NCI-H1436 treated with DMSO at 0.1 percent for 48 hours (cell line): Measurements from ENCODE around the gene CYBC1.

Experiments used
- DNase-seq: peaks from one replicate; lab custom pipeline; 2025; lab: John Stamatoyannopoulos, UW

Gene CYBC1

DNA sequence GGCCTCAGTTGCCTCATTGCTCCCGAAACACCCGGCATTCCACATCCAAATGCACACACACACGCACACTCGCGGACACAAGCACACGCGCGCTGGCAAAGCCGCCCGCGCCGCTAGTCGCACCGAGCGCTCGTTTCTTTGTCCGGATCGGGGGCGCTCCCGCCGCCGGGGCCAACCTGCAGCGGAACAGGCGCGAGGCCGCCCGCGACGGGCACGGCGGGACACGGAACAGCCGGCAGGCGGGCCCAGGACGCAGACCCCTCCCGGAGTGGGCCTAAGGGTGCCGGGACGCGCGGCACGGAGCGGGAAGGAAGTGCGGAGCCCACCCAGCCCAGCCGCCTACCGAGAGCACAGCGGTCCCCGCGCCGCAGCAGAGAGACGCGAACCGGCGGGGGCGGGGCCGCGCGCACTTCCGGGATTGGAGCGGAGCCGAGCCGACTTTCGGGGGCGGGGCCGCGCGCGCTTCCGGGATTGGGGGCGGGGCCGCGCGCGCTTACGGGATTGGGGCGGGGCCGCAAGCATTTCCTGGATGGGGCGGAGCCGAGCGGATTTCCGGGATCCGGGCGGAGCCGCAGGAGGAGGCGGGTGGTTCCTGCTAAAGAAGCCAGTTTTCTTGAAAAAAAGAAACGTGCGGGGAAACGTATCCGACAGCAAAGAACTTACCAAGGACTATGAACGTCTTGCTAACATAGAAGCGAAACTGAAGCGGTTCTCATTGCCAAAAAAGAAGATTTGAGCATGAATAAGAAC is at the start of gene CYBC1:
Gene CYBC1 (minus strand): TSS at position 396 of the 750 bp plus-strand sequence. CDS start 1,498 bp downstream, outside the sequence.
- DNase-seq = peak; percentile 65

DNA sequence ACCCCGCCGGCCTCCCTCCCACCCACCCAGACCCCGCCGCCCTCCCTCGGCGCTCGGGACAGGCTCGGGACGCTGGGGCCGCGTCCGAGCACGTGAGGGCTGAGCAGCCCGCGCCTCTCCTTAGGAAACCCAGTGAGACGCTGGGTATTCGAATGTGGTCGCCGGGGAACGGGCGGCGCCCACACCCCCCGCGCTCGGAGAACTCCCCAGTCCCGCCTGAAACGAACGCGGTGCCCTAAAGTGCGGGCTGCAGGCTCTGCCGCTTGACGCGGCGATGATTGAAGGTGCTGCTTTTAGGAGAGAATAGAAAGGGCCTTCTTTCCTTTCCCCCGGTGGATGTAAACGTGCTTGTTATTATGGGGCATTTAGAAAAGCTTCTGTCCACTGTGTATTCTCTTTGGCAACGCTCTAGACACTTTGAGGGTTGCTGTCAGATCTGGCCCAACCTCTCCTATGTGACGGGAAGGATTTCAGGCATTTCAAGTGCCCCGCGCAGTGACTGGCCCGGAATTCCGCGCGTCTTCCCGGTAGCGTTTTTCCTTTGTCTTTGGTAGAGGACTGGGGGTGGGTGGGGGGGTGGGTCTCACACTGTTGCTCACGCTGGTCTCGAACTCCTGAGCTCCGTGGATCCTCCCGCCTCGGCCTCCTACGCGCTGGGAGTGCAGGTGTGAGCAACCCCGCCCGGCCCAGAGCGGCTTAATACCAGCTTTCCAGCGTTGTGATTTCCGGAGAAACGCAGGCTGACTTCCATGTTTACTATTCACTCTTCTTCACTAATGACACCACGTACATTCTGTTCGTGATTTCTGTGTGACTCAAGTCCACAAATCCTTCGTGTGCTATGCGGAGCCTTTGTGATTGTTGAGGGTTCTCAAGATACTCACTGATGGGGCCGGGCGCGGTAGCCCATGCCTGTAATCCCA is 47.2 kb upstream of the CYBC1 start:
- no peak for DNase-seq

DNA sequence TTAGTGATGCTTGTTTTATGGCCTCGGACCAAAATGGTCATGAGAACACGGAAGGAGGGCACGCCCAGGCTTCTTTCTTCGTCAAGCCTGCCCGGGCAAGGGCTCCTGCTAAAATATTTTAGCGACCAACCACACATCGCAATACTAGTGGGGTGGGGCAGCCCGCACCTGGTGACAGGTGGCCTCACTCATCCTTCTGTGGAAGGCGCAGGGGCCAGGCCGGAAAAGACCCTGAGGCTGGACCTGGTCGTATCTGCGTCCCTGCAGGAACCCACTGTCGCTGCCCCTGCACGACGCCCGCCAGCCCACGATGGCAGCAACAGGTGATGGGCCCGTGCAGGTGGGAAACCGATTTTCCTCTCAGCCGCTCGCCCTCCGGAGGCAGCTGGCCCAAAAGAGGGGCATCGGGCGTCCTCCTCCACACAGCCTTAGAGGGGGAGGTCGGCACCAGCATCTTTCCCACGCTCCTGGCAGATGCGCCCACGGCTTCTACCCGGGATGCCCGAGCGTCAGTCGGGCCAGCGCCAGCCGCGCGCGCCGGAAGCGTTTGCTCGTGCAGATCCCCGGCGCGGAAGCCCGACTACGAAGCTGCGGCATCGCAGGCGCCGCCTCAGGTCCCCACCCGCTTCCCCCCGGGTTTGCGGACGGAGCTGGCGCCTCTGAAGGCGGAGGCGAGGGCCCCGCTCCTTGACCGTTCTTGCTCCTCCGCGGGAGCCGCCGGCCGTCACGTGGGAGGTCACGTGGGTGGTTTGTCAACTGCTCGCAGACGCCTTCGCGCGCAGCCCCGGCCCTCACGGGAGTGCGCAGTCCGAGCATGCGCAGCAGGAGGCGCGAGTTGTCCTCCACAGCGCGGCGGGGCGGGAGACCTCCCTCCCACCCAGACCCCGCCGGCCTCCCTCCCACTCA is 46.2 kb upstream of the CYBC1 start:
- DNase-seq = peak; percentile 76

DNA sequence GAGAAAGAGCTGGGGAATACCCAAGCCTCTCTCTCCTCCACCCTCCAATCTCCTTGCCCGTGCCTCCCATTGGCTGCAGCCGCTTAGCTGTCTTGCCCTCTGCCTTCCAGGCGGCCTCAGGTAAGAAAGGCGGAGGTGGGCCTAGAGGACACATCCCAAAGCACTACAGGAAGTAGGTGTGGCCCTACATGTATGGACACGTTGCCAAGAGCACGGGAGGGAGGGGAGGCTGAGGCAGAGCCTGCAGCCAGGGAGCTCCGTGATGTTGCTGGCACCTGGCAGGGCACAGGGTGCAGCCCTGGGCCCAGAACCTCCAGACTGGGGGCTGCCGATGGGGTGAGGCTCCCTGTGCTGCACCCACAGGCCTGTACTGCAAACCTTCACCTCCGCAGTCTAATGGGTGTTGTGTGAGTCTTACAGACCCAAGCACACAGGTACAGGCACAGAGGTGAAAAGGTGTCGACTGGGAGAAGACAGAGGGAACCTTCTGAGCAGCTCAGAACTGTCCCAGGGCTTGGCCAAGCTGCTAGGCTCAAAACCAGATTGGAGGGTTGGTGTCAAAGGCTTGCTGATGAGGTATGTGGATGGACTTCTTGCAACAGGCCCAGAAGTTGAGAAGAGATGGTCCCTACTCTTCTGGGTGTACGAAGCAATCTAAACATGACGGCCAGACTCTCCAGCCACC is 45.4 kb upstream of the CYBC1 start:
- DNase-seq = peak; percentile 94

DNA sequence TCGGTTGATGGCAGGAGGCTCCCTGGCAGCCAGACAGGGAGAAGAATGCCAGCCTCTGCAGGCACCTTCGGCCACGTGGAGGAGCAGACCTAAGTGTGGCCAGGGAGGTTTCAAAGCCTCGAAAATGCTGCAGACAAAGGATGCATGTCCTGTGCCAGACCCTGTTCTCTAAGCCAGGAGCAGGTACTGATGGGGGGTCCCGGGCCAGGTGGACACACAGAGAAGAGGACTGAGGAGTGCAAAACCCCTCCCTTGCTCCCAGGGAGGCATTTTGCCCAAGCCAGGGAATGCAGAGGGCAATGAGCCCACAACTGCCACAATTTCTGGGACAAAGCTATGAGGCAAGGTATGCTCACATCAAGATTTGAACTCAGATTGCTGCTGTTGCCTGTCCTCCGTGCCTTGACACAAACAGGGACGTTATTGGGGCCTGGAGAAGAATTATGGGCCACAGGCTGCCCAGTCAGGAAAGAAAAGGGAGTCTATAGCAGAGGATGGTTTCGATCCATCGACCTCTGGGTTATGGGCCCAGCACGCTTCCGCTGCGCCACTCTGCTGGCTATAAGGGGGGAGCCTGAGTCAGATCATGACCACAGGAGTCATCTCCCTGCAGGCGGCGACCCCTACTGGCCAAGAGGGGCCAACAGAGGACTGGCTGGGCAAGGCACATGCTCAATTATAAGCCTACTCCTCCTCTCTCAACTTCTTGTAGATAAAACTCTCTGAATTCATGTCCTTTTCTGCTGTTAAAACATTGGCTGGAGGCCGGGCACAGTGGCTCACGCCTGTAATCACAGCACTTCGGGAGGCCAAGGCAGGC is 43.9 kb upstream of the CYBC1 start:
- DNase-seq = peak; percentile 79

DNA sequence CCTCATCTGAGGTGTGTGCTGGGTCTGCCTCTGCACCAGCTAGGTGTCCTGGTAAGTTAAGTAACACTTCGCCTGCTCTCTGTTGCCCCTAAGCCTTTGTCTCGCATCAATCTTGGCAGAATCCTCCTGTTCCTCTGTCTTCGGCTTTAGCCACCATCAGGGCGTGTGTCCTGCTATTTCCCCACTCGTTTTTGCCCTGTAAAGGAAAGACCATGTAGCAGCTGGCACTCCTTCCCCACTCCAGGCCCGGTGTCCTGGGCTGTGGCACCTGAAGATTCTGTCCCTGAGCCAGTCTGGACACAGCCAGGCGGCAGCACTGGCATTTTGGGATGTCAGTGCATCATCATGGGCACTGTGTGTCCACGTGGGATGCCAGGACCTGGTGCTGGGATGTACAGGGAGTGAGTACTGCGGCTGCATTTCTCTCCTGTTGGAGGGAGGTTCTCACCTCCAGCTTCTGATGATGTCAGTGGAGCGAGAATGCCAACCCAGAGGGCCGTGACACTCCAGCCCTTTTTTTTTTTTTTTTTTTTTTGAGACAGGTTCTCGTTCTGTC is 42.8 kb upstream of the CYBC1 start:
- DNase-seq = no peak

DNA sequence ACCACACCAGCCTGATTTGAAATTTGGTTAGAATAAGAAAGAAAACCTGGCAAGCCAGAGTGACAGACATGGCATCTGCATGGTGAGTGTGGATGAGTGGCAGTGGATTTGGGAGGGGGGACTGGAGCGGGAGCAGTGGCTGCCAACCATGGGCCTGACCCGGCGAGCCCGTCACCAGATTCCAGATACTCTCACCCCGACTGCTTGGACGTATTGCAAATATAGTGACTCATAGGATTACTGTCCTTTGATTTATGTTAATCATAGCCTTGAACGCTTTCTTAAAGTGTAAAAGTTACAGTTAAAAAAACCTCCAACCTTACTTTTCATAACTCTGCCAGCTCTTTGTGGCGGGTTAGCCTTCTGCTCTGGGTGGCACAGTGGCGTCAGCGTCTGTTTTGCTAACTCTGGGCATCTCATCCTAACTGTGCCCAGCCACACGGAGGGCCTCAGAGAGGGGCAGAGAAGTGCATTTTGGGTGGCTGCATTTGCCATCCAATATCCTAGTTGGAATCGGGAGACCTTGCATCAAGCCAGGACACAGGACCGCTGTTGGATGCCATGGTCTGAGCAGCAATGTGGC is 42.2 kb upstream of the CYBC1 start:
- DNase-seq = no peak

DNA sequence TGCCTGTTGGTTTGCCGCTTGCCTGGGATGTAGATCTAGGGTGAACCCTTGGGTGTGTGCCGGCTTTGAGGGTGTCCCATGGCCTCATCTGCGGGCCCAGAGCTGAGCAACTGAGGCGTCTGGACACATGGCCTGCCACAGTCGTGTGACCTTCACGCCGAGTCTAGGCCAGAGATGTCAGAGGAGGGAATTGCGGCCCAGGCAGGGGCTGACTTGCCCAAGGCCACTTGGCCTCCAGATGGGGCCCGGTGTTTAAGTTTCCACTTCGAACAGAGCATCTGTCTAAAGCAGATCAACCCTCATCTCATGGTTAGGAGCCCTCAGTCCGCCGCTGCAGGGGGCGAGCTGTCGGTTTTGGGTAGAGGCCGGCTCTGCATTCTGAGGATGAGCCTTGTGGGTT is 41.0 kb upstream of the CYBC1 start:
- no peak for DNase-seq

DNA sequence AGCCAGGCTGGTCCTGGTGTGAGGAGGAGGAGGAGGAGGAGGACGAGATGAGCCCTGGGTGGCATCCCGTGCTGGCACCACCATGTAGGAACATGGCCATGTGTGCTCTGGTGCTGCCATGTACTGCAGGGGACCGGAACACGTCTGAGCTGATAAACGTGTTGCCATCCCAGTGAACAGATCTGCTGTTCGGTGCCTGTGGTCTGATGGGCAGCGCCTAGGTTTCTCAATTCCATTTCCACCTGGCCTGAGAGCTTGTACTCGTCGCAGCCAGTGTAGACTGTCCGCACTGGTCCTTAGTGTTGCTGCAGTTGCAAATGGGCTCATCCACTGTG is 40.6 kb upstream of the CYBC1 start:
- DNase-seq = no peak

DNA sequence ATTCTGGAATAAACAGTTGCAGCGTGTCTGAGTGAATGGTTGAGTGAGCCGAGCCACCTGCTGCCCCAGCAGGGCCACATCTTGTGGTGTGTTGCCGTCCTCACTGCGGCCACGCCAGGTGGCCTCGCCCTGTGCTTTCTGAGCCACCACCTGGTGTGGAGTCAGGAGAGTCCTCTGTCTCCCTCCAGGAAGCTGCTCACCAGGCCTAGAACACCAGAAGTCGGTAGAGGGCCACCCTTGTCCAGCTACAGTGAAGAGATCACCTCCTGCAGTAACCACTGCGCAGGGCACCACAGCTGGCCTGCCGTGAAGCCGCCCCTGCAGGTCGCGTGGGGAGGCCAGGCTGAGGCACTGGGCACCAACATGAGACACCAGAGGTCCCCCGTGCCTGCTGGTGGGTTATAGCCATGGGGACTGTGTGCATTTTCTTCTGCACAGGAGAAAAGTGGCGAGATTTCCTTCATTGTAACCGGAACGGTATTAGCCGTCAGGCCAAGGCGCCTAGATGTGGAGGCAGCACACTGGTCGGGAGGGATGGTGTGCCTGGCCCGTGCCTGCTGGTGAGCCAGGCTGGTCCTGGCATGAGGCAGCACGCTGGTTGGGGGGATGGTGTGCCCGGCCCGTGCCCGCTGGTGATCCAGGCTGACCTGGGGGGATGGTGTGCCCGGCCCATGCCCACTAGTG is 40.1 kb upstream of the CYBC1 start:
- DNase-seq = no peak

DNA sequence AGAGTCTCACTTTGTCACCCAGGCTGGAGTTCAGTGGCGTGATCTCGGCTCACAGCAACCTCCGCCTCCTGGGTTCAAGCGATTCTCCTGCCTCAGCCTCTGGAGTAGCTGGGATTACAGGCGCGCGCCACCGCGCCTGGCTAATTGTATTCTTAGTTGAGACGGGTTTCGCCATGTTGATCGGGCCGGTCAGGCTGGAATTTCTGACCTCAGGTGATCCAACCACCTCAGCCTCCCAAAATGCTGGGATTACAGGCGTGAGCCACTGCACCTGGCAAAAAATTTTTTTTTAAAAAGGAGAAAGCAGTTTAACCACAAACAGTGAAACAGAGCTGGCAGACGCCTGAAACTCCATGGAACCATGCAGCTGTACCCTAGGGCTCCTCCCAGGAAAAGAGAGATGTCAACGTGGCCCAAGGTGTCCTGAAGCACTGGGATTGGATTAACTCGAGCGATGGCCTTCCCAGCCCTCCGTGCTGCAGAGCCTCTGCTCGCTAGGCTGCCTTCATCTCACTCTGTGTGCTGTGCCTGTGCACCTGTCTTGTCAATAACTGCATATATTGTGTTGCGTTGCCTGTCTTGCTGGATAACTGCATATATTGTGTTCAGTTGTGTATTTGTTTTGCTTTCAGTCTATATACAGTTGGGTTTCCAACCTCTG is 39.4 kb upstream of the CYBC1 start:
- DNase-seq = no peak

DNA sequence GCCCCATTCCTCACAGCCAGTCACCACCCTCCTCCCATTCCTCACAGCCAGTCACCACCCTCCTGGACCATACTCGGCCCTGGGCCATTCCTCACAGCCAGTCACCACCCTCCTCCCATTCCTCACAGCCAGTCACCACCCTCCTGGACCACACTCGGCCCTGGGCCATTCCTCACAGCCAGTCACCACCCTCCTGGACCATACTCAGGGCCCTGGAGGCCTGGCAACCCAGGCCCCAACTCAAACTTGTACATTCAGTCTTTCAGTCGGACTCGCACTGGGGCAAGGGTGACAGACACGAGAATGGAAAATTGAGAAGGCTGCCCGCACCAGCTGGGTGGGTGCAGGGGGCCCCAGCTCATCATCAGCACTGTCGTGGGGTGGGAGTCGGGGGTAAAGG is 38.6 kb upstream of the CYBC1 start:
- no peak for DNase-seq

DNA sequence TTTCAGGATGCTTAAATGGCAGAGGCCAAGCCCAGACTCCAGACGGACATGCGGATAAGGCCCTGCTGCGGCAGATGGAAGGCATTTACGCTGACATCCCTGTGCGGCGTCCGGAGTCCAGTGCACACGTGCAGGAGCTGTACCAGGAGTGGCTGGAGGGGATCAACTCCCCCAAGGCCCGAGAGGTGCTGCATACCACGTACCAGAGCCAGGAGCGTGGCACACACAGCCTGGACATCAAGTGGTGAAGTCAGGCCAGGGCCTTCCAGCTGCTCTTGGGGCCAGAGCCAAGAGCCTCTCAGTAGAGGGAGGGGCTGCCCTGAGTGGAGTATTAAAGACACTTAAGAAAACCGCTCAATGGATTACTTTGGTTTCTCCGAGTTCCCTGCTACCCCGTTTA is 37.4 kb upstream of the CYBC1 start:
- DNase-seq = no peak

DNA sequence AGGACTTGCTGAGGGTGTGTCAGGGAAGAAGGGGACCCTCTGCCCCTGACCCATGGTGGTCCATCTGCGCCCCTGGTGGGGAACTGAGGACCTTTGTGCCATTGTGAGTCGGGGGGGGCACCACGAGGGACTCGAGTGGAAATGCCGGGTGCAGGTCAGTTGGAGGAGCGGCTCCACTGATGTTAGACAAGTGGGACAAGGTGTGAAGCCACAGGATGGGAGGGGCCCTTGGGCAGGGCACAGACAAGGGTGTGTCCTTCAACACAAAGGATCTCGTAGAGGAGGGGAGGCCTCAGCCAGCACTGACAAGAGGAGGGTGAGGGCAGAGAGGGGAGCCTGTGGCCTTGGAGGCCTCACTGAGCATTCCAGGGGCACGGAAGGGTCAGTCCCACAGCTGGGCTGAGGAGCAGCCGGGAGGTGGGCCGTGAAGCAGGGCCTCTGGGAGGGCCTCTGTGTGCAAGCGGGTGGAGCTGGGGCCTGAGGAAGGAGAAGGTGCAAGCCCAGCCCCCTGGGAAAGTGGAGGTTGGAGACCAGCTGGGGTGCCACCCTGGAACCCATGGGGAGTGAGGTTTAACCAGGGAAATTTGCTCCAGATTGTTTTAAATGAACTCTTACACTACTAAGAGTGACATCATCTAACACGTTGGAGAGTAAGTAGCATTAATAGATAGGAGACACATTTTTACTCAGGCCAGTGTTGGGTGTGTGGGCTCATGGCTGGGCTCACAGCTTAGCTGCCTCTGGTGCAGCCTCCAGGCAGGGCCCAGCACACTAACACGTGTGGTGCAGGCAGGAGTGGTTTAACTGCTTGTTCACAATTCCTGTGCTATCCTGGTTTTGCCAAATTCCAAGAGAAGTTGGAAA is 35.9 kb upstream of the CYBC1 start:
- no peak for DNase-seq

DNA sequence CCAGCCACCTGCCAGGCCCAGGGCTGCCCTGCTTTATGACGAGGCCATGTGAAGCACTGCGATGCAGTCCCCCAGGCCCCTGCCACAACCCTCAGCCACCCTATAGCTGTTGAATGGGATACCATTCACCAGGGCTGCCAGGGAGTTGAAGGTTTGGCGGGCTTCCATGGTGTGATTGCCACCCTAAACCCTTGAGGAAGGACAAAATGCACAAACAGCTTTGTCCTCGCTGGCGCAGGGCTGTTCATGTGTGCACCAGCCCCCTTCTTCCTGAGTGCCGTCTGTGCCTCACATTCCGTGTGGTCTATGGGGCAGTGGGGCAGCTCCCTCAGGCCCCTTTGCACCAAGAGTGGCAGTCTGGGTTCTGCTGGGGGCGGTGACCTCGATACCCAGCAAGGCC is 33.3 kb upstream of the CYBC1 start:
- no peak for DNase-seq

DNA sequence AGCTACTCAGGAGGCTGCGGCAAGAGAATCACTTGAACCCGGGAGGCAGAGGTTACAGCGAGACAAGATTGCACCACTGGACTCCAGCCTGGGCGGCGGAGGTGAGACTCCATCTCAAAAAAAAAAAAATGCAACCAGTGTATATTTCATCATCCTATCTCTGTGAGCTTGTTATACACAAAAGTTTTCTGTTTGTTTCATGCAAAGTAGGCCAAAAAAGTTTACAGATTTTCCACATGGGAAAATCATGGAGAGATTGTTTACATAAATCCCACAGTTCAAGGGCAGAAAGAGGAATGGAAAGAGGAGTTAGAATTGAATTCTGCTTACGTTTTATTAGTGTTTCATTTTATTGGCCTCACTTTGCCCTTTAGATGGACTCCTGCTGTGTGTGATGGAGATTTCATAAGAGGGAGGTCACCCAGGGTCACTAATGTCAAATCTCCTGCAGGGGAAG is 32.7 kb upstream of the CYBC1 start:
- no peak for DNase-seq

DNA sequence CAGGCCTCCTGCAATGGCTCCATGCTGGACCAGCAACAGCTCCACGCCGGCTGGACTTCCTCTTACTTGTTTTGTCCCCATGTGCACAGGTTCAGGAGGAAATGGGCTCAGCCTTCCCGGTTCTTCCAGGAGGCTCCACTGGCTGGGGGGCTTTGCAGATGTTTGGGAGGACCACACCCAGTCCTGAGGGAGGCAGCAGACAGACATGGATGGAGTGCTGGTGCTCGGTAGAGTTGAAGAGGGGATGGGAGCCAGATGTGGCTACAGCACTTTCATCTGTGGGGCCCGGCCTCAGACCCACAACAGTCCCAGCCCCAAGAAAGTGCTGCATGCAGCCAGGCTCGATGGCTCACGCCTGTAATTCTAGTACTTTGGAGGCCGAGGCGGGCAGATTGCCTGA is 29.8 kb upstream of the CYBC1 start:
- DNase-seq = no peak

DNA sequence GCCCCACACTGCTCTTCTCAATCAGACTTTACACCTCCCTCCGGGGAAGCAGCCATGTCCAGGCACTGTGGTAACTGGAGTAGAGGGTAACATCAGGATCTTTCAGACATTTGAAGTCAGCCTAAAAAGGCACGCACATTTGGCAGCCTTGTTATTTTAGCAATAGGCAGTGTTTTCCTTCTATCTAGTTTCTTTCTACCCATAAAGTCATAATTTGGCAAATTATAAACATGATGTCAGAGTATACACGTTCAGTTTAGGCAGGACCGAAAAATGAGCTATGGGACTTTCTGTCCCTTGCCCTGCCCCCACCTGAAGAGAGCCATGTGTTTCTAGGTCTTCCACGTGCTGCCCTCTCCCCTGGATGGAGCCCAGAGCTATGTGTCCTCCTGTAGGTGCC is 29.1 kb upstream of the CYBC1 start:
- no peak for DNase-seq
